Activated naive CD8-positive, alpha-beta T cell treated with anti-CD3 and anti-CD28 coated beads, Interleukin-2, amount 50 U/mL, for 24 hours (primary cell): Measurements from ENCODE around the gene MRPL54.
"Not testable (repeated sequence)": the region's sequence is repeated elsewhere in the genome, so short reads cannot be mapped to it uniquely, and the experiment has no call there.

Source experiments
- ATAC-seq: fragments of 150-1000 bp; cut with Tn5 transposase; one replicate; pipeline ENCODE4 v1.10.0; 2021
- DNase-seq: peaks from one replicate; pipeline ENCODE4 v3.0.0; 2021
- H3K27ac Mint-ChIP-seq: one replicate; pipeline ENCODE4 v1.8.0; 2021; ENCODE audit warnings: mild to moderate bottlenecking, mixed read lengths
- H3K27me3 Mint-ChIP-seq: one replicate; pipeline ENCODE4 v1.8.0; 2021; ENCODE audit warnings: mixed read lengths
- H3K36me3 Mint-ChIP-seq: one replicate; pipeline ENCODE4 v1.8.0; 2021; ENCODE audit warnings: low read depth, mixed read lengths
- H3K4me1 Mint-ChIP-seq: one replicate; pipeline ENCODE4 v1.8.0; 2021; ENCODE audit warnings: mixed read lengths
- H3K4me3 Mint-ChIP-seq: one replicate; pipeline ENCODE4 v1.8.0; 2021; ENCODE audit warnings: mild to moderate bottlenecking, moderate library complexity, mixed read lengths
- H3K9me3 Mint-ChIP-seq: one replicate; pipeline ENCODE4 v1.8.0; 2021; ENCODE audit warnings: mixed read lengths

The MRPL54 gene

DNA sequence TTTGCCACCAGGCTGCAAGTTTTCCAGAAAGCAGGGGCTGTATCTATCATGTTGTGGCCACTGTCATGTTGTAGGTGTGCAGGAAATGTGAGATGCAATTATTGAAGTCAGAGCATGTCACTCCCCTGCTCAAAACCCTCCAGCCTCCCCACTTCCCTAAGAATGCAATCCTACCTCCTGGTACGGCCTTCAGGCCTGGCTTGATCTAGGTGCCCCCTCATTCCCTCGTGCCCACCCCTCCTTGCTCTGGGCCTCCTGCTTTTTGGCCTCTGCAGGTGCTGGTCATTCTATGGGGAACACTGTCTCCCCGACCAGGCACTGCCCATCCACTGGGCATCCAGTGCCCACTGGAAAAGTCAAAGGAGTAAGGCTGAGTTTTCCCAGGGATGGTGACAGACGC lies 52.2 kb downstream of the MRPL54 start:
- peaks cover 2% of the 10 kb centered on the region for H3K36me3 Mint-ChIP-seq
- DNase-seq (no peak), ATAC-seq (no peak)
- no peak overlapping the region for H3K4me3 Mint-ChIP-seq
- H3K27me3 Mint-ChIP-seq = no peaks in the 10 kb centered on the region
- H3K9me3 Mint-ChIP-seq = no peaks in the 10 kb centered on the region
- H3K27ac Mint-ChIP-seq = peak overlapping the region; percentile 89
- peaks cover 64% of the 10 kb centered on the region for H3K4me1 Mint-ChIP-seq

DNA sequence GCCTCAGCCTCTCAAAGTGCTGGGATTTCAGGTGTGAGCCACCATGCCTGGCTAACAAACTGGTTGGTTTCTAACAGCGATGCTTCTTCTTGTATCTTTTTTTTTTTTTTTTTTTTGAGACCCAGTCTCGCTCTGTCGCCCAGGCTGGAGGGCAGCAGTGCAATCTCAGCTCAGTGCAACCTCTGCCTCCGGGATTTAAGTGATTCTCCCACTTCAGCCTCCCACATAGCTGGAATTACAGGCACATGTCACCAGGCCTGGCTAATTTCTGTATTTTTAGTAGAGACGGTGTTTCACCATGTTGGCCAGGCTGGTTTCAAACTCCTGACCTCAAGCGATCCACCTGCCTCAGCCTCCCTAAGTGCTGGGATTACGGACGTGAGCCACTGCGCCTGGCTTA lies 53.7 kb downstream of the MRPL54 start:
- DNase-seq, H3K27me3 Mint-ChIP-seq, H3K4me3 Mint-ChIP-seq, ATAC-seq, H3K9me3 Mint-ChIP-seq, H3K27ac Mint-ChIP-seq, H3K36me3 Mint-ChIP-seq: not testable (repeated sequence)
- H3K4me1 Mint-ChIP-seq = peaks cover 54% of the 10 kb centered on the region

DNA sequence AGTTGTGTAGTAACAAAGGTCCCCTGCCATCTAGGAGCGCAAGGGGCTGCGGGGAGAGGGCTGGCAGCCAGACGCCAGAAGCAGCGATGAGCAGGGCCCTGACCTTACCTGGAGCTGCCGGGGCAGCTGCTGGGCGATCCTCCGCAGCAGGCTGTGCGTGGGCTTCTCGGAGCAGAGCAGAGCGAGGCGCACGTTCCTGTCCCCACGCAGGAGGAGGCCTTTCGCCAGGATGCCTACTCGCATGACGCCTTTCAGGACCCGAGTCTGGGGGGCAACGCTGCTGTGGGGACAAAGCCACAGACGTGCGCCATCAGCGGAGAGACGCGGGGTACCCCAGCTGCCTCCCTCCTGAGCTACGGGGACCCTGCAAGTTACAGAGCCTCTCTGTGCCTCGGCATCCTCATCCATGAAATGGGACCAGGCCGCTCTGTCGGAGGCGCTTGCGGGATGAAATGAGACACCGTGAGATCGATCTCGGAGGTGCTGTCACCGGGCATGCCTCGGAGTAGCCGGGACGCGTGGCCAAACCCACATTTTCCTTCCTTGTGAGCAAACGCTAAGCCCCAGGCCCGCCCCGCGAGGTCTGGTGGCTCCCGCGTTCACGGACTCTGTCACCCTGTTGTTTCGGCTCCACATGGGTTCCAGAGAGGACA lies 54.2 kb downstream of the MRPL54 start:
- H3K4me1 Mint-ChIP-seq = peaks cover 52% of the 10 kb centered on the region

More for the DNA sequence above, 54.2 kb downstream of the MRPL54 start:
- H3K4me3 Mint-ChIP-seq = no peak overlapping the region
- no peak for DNase-seq
- H3K9me3 Mint-ChIP-seq = no peaks in the 10 kb centered on the region
- H3K27me3 Mint-ChIP-seq = no peaks in the 10 kb centered on the region
- no peak for ATAC-seq
- H3K36me3 Mint-ChIP-seq = peaks cover 2% of the 10 kb centered on the region
- H3K27ac Mint-ChIP-seq = no peak overlapping the region
